Breast epithelium (tissue), 4 donors: Measurements from ENCODE around the gene SF3B1. TPM values are rescaled to one million over a fixed set of nuclear protein-coding genes. Genes with fewer than 3 reads are reported as not detected.
"Not testable (repeated sequence)": the region's sequence is repeated elsewhere in the genome, so short reads cannot be mapped to it uniquely, and the experiment has no call there.

ENCODE experiments used
- DNase-seq, 2 donors: peaks; one replicate each; pipeline ENCODE4 v3.0.0-alpha.2; 2019; ENCODE audit warnings: low spot score in 2 of 2
- H3K27ac ChIP-seq, 2 donors: fragments of 200-600 bp; sonication (generic) in 1 of 2; one replicate each; pipeline ENCODE4 v1.5.1; 2016 to 2019; ENCODE audit warnings: mild to moderate bottlenecking in 1 of 2
- H3K27me3 ChIP-seq, 2 donors: fragments of 200-600 bp; sonication (generic) in 1 of 2; one replicate each; pipeline versions ENCODE4 v1.5.1 to v1.6.0; 2017 to 2019; ENCODE audit warnings: control low read depth in 1 of 2, mild to moderate bottlenecking in 1 of 2
- H3K36me3 ChIP-seq: fragments of 200-600 bp; one replicate; pipeline ENCODE4 v1.5.1; 2019
- H3K4me1 ChIP-seq, 2 donors: fragments of 200-600 bp; sonication (generic); one replicate each; pipeline ENCODE4 v1.5.1; 2016 to 2019; ENCODE audit warnings: control low read depth in 1 of 2
- H3K4me3 ChIP-seq, 3 donors: fragments of 200-600 bp; sonication (generic); 1 replicate in 2 of 3; 2 replicates in 1 of 3; pipeline ENCODE4 v1.5.1; 2016 to 2019; ENCODE audit warnings: mild to moderate bottlenecking in 3 of 3, moderate library complexity in 2 of 3
- H3K9me3 ChIP-seq, 2 donors: fragments of 200-600 bp; sonication (generic) in 1 of 2; one replicate each; pipeline ENCODE4 v1.5.1; 2016 to 2019; ENCODE audit warnings: control low read depth in 1 of 2
- CTCF ChIP-seq, 3 donors: fragments of 450-650 bp; IDR thresholded peaks; one replicate each; pipeline ENCODE4 v1.5.1; 2016 to 2017; ENCODE audit warnings: antibody characterized with exemption in 3 of 3, mild to moderate bottlenecking in 3 of 3, moderate library complexity in 3 of 3
- POLR2A ChIP-seq: fragments of 450-650 bp; IDR thresholded peaks from one replicate; pipeline ENCODE4 v1.6.1; 2016; ENCODE audit warnings: antibody characterized with exemption, mild to moderate bottlenecking, moderate library complexity
- POLR2AphosphoS5 ChIP-seq, 3 donors: sonication (generic); formaldehyde crosslinking; IDR thresholded peaks; one replicate each; pipeline ENCODE4 v1.6.1; 2017; ENCODE audit warnings: antibody characterized with exemption in 3 of 3
- intact Hi-C: fragments of 100-400 bp; cut with DNase I; formaldehyde crosslinking; loops from one replicate; pipeline ENCODE4 v1.15.1; 2023; ENCODE audit warnings: low total_unique reads
- total RNA-seq, 3 donors: library from RNA; depleted of rRNA; stranded (reverse); fragments of >200 nt; gene quantifications; one replicate each; pipeline ENCODE4 v1.1.0, GENCODE V29; 2016

SF3B1 gene
- total RNA-seq, 3 donors from 2014 or later: 403 to 552 (median 415) TPM

GRCh38 chr2:197353393-197354168, 81.2 kb downstream of the SF3B1 start:
- Histone ChIP-seq H3K27ac (no peak overlapping the region), H3K9me3 (no peaks in the 10 kb centered on the region), H3K4me3 (no peak overlapping the region), H3K36me3 (no peaks in the 10 kb centered on the region), H3K4me1 (no peaks in the 10 kb centered on the region), H3K27me3 (no peaks in the 10 kb centered on the region)
- DNase-seq: no peak
- intact Hi-C loops: loop anchor here (10.0 kb wide), 1 partner anchor 1831 kb away; no protein-coding TSS in a partner anchor
- TF ChIP-seq POLR2AphosphoS5 (IDR thresholded peaks at IDR 0.05) (no peak), POLR2A (no peak), CTCF (IDR thresholded peaks at IDR 0.05) (no peak)

GRCh38 chr2:197349699-197350098, 85.1 kb downstream of the SF3B1 start:
- no peak overlapping the region for H3K27ac ChIP-seq
- intact Hi-C loops: loop anchor here (10.0 kb wide), 1 partner anchor 1835 kb away; no protein-coding TSS in a partner anchor
- TF ChIP-seq POLR2A: no peak

DNA sequence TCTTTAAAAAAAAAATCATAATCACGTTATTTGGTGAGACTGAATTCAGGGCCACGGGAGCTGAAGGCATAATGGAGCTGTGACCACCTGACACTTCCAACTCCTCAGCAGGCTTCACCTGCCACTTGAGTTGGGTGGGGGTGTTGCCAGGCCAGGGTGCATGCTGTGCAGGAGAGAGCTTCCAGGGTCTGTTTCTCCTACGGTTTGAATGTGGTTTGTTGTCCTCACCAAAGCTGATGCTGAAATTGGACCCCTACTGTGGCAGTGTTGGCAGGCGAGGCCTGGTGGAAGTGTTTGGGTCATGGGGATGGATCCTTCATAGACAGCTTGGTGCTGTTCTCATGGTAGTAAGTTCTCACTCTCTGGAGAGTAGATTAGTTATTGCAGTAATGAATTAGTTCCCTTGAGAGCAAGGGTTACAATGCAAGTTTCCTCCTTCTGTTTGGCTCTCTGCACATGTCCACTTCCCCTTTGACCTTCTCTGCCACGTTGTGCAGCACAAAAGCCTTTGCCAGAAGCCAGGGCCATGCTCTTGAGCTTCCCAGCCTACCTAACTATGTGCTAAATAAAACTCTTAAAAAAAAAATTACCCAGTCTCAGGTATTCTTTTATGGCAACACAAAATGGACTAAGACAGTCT, 86.0 kb downstream of the SF3B1 start:
- Histone ChIP-seq H3K36me3 (no peaks in the 10 kb centered on the region), H3K4me3 (no peak overlapping the region), H3K4me1 (no peaks in the 10 kb centered on the region), H3K27ac (no peak overlapping the region), H3K27me3 (no peaks in the 10 kb centered on the region), H3K9me3 (no peaks in the 10 kb centered on the region)
- no peak for TF ChIP-seq POLR2A
- no peak for TF ChIP-seq CTCF (IDR thresholded peaks at IDR 0.05)
- no peak for TF ChIP-seq POLR2AphosphoS5 (IDR thresholded peaks at IDR 0.05)
- intact Hi-C loops: no loop called here
- no peak for DNase-seq

More at GRCh38 chr2:197349699-197350098, 85.1 kb downstream of the SF3B1 start:
- no peak for DNase-seq
- no peaks in the 10 kb centered on the region for H3K36me3 ChIP-seq
- no peaks in the 10 kb centered on the region for H3K9me3 ChIP-seq
- no peaks in the 10 kb centered on the region for H3K27me3 ChIP-seq
- no peak overlapping the region for H3K4me3 ChIP-seq
- H3K4me1 ChIP-seq: no peaks in the 10 kb centered on the region

DNA sequence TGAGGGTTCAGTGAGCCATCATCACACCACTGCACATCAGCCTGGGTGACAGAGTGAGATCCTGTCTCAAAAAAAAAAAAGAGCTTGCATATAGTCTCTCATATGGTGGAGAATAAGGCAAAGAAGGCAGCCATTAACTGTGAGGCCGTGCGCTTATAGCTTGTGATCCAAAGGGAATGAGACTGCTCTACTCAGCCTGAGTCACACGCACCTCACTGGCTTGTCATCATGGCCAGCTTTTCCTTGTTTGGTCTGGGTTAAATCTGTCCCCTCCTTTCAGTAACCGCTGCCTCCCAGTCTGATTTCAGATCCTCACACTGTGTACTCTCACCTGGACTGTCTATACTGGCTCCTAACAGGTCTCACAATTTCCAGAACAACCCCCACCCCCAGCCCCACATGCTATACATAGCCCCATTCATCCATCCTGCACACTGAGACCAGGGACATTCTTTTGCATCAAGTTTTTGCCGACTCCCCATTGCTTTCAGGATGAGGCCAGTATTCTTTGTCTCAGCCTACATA, 88.9 kb downstream of the SF3B1 start:
- intact Hi-C loops: no loop called here
- H3K27ac ChIP-seq: no peak overlapping the region
- TF ChIP-seq POLR2AphosphoS5 (IDR thresholded peaks at IDR 0.05) (no peak), POLR2A (no peak), CTCF (IDR thresholded peaks at IDR 0.05) (no peak)
- no peak for DNase-seq
- no peaks in the 10 kb centered on the region for H3K27me3 ChIP-seq
- no peaks in the 10 kb centered on the region for H3K9me3 ChIP-seq
- no peak overlapping the region for H3K4me3 ChIP-seq
- H3K4me1 ChIP-seq: no peaks in the 10 kb centered on the region
- no peaks in the 10 kb centered on the region for H3K36me3 ChIP-seq

DNA sequence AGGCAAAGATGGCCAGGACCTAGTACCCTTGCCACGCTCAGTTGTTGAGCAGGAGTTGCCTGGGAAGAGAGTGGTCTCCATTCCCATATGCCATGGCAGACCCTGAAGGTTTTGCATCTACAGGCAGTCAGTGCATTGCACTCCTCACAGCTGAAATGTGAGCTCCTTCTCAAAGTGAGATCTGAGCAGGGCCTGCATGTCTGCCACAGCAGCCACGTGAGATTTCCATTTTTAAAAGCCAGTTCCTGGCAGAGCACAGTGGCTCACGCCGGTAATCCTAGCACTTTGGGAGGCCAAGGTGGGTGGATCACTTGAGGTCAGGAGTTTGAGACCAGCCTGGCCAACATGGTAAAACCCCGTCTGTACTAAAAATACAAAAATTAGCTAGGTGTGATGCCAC, 90.9 kb downstream of the SF3B1 start:
- intact Hi-C loops, DNase-seq, H3K27ac ChIP-seq, H3K4me1 ChIP-seq, H3K9me3 ChIP-seq, H3K36me3 ChIP-seq, H3K4me3 ChIP-seq, H3K27me3 ChIP-seq: not testable (repeated sequence)

DNA sequence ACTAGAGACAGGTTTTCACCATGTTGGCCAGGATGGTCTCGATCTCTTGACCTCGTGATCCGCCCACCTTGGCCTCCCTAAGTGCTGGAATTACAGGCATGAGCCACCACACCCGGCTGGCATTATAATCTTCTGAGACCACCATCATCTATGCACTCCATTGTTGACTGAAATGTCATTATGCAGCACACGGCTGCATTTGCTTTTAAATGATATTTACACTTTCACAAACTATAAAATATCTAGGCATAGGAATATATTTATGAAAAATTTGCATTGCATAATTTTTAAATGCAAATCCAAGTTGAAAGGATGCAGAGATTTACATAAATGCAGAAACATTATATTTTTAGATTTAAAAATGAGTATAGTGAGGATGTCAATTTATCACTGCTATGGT, 94.2 kb downstream of the SF3B1 start:
- intact Hi-C loops: no loop called here
- Histone ChIP-seq H3K27ac (no peak overlapping the region), H3K4me3 (no peak overlapping the region), H3K36me3 (no peaks in the 10 kb centered on the region), H3K27me3 (no peaks in the 10 kb centered on the region), H3K9me3 (no peaks in the 10 kb centered on the region), H3K4me1 (no peaks in the 10 kb centered on the region)
- TF ChIP-seq POLR2A (no peak), CTCF (IDR thresholded peaks at IDR 0.05) (no peak), POLR2AphosphoS5 (IDR thresholded peaks at IDR 0.05) (no peak)
- no peak for DNase-seq
